Measurements from ENCODE around the gene KRT27. TPM values are rescaled to one million over a fixed set of nuclear protein-coding genes. Genes with fewer than 3 reads are reported as not detected.

Gene KRT27
- total and polyA plus RNA-seq, 2 donors (not counting 3 experiments of a cell fraction or from before 2014, with no cell fraction given): not detected

- no TSS peak for BruUV-seq (replicated peaks)
- CTCF ChIA-PET: no interaction called here
- Histone ChIP-seq H3K4me2 (ENCODE audit: insufficient read depth, low read length) (no peak overlapping the region), H3K9me3 (replicated peaks; ENCODE audit: control insufficient read depth, insufficient read depth, low read length) (no peaks in the 10 kb centered on the region), H3K9ac (replicated peaks; ENCODE audit: extremely low read depth, insufficient read depth, low read length) (no peak overlapping the region), H3K36me3 (ENCODE audit: control insufficient read depth in 2 of 2, extremely low read depth in 1 of 2, insufficient read depth in 2 of 2, low read length in 2 of 2) (peaks cover 0 to 2% of the 10 kb centered on the region in 2 experiments), H2AFZ (ENCODE audit: low read depth, low read length) (no peak overlapping the region), H3K79me2 (ENCODE audit: control insufficient read depth, insufficient read depth, low read length) (no peaks in the 10 kb centered on the region), H3K9me1 (replicated peaks; ENCODE audit: control insufficient read depth, extremely low read depth, insufficient read depth, low read length) (no peaks in the 10 kb centered on the region), H3K4me3 (replicated peaks in 1 of 3; ENCODE audit: insufficient read depth in 1 of 3, low read depth in 1 of 3, low read length in 3 of 3) (no peak overlapping the region), H4K20me1 (replicated peaks; ENCODE audit: control insufficient read depth, extremely low read depth, insufficient read depth, low read length) (no peaks in the 10 kb centered on the region), H3K27ac (ENCODE audit: insufficient read depth, low read depth, low read length) (no peak overlapping the region), H3K27me3 (ENCODE audit: control insufficient read depth in 2 of 2, insufficient read depth in 2 of 2, low read length in 2 of 2) (peaks cover 4 to 7% of the 10 kb centered on the region in 2 experiments), H3K4me1 (ENCODE audit: control insufficient read depth, extremely low read depth, insufficient read depth, low read length) (peaks cover 9% of the 10 kb centered on the region)
- dilution Hi-C loops (cut with MboI; ENCODE audit: extremely low pct_ligation_motif_present, low sequenced_read_pairs) (no loop called here), intact Hi-C loops (cut with micrococcal nuclease) (no loop called here)
- DNase-seq (ENCODE audit: low read depth, low spot score): no peak
- no peak for FAIRE-seq
- TF ChIP-seq EZH2 (IDR thresholded peaks at IDR 0.05; ENCODE audit: borderline replicate concordance, low read depth, low read length, severe bottlenecking) (no peak), GATA2 (IDR thresholded peaks at IDR 0.05; ENCODE audit: insufficient read depth, insufficient read length, low read depth, low read length) (no peak), JUN (IDR thresholded peaks at IDR 0.05; ENCODE audit: borderline replicate concordance, insufficient read depth, insufficient read length, low read depth) (no peak), FOS (IDR thresholded peaks at IDR 0.05; ENCODE audit: borderline replicate concordance, insufficient read depth, low read length) (no peak), CTCF (IDR thresholded peaks at IDR 0.05; ENCODE audit: extremely low read depth in 1 of 2, insufficient read depth in 1 of 2, low read depth in 1 of 2, low read length in 2 of 2) (no peak), POLR2A (IDR thresholded peaks at IDR 0.05; ENCODE audit: low read depth, low read length) (no peak)
- TF ChIP-seq, protein P1, sequence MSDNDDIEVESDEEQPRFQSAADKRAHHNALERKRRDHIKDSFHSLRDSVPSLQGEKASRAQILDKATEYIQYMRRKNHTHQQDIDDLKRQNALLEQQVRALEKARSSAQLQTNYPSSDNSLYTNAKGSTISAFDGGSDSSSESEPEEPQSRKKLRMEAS (IDR thresholded peaks at IDR 0.05; ENCODE audit: insufficient read depth, insufficient read length): no peak
- POLR2A ChIA-PET: no interaction called here
Observed at GRCh38 chr17:40812639-40813038, 30.3 kb upstream of the KRT27 start.
